ENCODE data around the gene CHD9. TPM values are rescaled to one million over a fixed set of nuclear protein-coding genes. Genes with fewer than 3 reads are reported as not detected.

The CHD9 gene
- total RNA-seq, 1 experiment from 2014 or later: 25.4 TPM

DNA sequence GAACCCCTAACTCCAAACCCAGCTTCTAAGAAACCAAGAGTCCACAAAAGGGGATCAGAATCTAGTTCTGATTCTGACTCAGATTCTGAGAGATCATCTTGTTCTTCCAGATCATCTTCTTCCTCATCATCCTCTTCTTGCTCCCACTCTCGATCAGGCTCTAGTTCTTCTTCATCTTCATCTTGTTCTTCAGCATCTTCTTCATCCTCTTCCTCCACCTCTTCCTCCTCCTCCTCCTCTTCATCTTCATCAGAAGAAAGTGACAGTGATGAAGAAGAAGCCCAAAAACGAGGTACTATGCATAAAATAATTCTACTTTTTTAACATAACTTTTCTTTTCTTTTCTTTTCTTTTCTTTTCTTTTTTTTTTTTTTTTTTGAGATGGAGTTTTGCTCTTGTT, 249.5 kb downstream of the CHD9 start:
- no peaks in the 10 kb centered on the region for H3K4me1 ChIP-seq (ENCODE audit: control insufficient read depth, insufficient read depth, low read length)
- intact Hi-C loops (cut with micrococcal nuclease; ENCODE audit: unreplicated experiment): no loop called here
- no peaks in the 10 kb centered on the region for H3K9me3 ChIP-seq (ENCODE audit: control insufficient read depth, insufficient read depth, low read depth, low read length)
- H3K4me3 ChIP-seq (ENCODE audit: low read depth in 2 of 2, low read length in 2 of 2): no peak overlapping the region
- H3K36me3 ChIP-seq (ENCODE audit: control insufficient read depth, insufficient read depth, low read length): peaks cover 10% of the 10 kb centered on the region
- TF ChIP-seq, protein P1, sequence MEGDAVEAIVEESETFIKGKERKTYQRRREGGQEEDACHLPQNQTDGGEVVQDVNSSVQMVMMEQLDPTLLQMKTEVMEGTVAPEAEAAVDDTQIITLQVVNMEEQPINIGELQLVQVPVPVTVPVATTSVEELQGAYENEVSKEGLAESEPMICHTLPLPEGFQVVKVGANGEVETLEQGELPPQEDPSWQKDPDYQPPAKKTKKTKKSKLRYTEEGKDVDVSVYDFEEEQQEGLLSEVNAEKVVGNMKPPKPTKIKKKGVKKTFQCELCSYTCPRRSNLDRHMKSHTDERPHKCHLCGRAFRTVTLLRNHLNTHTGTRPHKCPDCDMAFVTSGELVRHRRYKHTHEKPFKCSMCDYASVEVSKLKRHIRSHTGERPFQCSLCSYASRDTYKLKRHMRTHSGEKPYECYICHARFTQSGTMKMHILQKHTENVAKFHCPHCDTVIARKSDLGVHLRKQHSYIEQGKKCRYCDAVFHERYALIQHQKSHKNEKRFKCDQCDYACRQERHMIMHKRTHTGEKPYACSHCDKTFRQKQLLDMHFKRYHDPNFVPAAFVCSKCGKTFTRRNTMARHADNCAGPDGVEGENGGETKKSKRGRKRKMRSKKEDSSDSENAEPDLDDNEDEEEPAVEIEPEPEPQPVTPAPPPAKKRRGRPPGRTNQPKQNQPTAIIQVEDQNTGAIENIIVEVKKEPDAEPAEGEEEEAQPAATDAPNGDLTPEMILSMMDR (IDR thresholded peaks at IDR 0.05): no peak
- TF ChIP-seq POLR2AphosphoS5 (IDR thresholded peaks at IDR 0.05; ENCODE audit: low read depth, low read length) (no peak), TCF7L2 (IDR thresholded peaks at IDR 0.05; ENCODE audit: low read depth, low read length) (no peak), SIN3A (IDR thresholded peaks at IDR 0.05; ENCODE audit: borderline replicate concordance, insufficient read depth, low read depth, low read length) (no peak)
- TF ChIP-seq, protein P2, sequence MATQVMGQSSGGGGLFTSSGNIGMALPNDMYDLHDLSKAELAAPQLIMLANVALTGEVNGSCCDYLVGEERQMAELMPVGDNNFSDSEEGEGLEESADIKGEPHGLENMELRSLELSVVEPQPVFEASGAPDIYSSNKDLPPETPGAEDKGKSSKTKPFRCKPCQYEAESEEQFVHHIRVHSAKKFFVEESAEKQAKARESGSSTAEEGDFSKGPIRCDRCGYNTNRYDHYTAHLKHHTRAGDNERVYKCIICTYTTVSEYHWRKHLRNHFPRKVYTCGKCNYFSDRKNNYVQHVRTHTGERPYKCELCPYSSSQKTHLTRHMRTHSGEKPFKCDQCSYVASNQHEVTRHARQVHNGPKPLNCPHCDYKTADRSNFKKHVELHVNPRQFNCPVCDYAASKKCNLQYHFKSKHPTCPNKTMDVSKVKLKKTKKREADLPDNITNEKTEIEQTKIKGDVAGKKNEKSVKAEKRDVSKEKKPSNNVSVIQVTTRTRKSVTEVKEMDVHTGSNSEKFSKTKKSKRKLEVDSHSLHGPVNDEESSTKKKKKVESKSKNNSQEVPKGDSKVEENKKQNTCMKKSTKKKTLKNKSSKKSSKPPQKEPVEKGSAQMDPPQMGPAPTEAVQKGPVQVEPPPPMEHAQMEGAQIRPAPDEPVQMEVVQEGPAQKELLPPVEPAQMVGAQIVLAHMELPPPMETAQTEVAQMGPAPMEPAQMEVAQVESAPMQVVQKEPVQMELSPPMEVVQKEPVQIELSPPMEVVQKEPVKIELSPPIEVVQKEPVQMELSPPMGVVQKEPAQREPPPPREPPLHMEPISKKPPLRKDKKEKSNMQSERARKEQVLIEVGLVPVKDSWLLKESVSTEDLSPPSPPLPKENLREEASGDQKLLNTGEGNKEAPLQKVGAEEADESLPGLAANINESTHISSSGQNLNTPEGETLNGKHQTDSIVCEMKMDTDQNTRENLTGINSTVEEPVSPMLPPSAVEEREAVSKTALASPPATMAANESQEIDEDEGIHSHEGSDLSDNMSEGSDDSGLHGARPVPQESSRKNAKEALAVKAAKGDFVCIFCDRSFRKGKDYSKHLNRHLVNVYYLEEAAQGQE (IDR thresholded peaks at IDR 0.05; ENCODE audit: insufficient read depth in 1 of 2, low read depth in 2 of 2, low read length in 1 of 2): no peak
- no peaks in the 10 kb centered on the region for H3K27me3 ChIP-seq (ENCODE audit: control insufficient read depth, insufficient read depth, low read length)
- no peak for DNase-seq (ENCODE audit: low read depth, low spot score)
- ATAC-seq: no peak
- ChIA-PET CTCF (no interaction called here), POLR2A (no interaction called here)
- no peak overlapping the region for H3K27ac ChIP-seq (ENCODE audit: low read length)
- BruUV-seq (replicated peaks): no TSS peak
- in situ Hi-C loops (cut with HindIII; ENCODE audit: low pct_unique_long_range_greater_than_20kb, low sequenced_read_pairs): no loop called here

DNA sequence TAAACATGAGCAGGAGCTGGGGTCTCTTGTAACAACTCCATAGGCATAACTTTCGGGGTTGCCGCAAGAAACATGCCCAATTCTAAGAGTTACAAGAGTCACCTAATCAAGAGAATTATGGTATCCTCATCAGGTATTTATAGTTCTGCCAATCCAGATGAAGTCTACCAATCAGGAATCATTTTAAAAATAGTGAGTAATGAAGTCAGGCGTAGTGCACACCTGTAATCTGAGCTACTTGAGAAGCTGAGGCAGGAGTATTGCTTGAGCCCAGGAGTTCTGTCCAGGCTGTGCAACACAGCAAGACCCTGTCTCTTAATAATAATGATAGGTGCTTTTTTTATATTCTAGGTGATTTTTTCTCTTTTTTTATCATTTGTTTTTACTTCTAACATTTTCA, 251.0 kb downstream of the CHD9 start:
- BruUV-seq (replicated peaks): no TSS peak
- H3K9me3 ChIP-seq (ENCODE audit: control insufficient read depth, insufficient read depth, low read depth, low read length): no peaks in the 10 kb centered on the region
- H3K4me1 ChIP-seq (ENCODE audit: control insufficient read depth, insufficient read depth, low read length): no peaks in the 10 kb centered on the region
- POLR2A ChIA-PET: no interaction called here
- H3K4me3 ChIP-seq (ENCODE audit: low read depth in 2 of 2, low read length in 2 of 2): no peak overlapping the region
- CTCF ChIA-PET: no interaction called here
- in situ Hi-C loops (cut with HindIII; ENCODE audit: low pct_unique_long_range_greater_than_20kb, low sequenced_read_pairs) (no loop called here), intact Hi-C loops (cut with micrococcal nuclease; ENCODE audit: unreplicated experiment) (no loop called here)
- no peak for TF ChIP-seq TCF7L2 (IDR thresholded peaks at IDR 0.05; ENCODE audit: low read depth, low read length)
- TF ChIP-seq, protein P1 (IDR thresholded peaks at IDR 0.05): no peak
- no peak for TF ChIP-seq POLR2AphosphoS5 (IDR thresholded peaks at IDR 0.05; ENCODE audit: low read depth, low read length)
- TF ChIP-seq, protein P2 (IDR thresholded peaks at IDR 0.05; ENCODE audit: insufficient read depth in 1 of 2, low read depth in 2 of 2, low read length in 1 of 2): no peak
- no peak for TF ChIP-seq SIN3A (IDR thresholded peaks at IDR 0.05; ENCODE audit: borderline replicate concordance, insufficient read depth, low read depth, low read length)
- DNase-seq (ENCODE audit: low read depth, low spot score) (no peak), ATAC-seq (no peak)
- H3K27me3 ChIP-seq (ENCODE audit: control insufficient read depth, insufficient read depth, low read length): no peaks in the 10 kb centered on the region
- no peak overlapping the region for H3K27ac ChIP-seq (ENCODE audit: low read length)
- peaks cover 10% of the 10 kb centered on the region for H3K36me3 ChIP-seq (ENCODE audit: control insufficient read depth, insufficient read depth, low read length)
